HG03575 (cell line): ENCODE results near the gene ZNF689.

Experiments
- ATAC-seq: cut with Tn5 transposase; IDR thresholded peaks from one replicate; pipeline ENCODE4 v1.9.1; 2021; ENCODE audit not compliant: unreplicated experiment, insufficient number of reproducible peaks, low FRiP score; ENCODE audit errors: extremely low read depth

ZNF689 gene

GRCh38 chr16:30609926-30610839, at the start of gene ZNF689:
Gene ZNF689 (minus strand): TSS chr16:30610389. CDS start chr16:30610041, 348 bp downstream.
- ATAC-seq, result no peak

GRCh38 chr16:30658731-30659506, 48.7 kb upstream of the ZNF689 start:
- ATAC-seq, result peak; percentile 23

DNA sequence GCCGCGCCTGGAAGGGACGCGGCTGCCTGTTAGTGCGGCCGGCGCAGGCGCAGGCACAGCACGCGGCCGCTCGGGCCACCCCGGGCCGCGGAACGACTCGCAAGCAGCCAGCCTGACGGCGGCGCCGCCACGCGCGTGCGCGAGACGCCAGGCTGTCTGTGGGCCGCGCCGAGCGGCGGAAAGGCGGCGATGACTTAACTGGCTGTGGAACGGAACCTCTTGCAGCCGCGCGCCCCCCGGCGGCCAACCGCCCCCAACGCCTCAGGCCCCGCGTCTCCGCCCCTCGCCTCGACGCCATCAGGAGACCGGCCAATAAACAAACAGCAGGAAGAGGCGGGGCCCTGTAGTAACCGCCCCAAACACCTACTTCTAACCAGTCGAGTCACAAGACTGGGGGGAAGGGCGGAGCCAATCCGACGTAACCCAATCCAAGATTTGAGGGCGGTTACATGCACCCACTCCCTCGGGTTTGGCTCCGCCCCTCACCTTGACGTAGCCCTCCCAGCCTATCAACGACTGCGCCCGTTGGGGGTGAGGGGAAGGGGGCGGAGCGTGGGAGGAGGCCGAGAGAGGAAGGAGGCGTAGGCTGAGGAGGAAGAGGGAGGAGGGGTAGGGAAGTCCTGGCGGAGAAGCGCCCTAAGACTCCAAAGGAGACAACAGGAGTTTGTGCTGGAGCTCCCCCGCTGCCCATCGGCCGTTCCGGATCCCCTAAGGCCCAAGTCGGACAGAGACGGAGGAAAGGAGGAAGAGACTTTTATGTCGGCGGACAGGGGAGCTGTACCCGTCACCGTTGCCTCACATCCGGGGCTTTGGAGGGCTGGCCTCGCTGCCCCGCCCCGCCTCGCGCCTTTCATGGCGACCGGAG, 47.9 kb upstream of the ZNF689 start, which contains the start of gene FBRS:
FBRS (plus strand) TSS at position 566 of the 865 bp plus-strand sequence. CDS start 1,088 bp downstream, outside the sequence.
- ATAC-seq, result peak; percentile 48

DNA sequence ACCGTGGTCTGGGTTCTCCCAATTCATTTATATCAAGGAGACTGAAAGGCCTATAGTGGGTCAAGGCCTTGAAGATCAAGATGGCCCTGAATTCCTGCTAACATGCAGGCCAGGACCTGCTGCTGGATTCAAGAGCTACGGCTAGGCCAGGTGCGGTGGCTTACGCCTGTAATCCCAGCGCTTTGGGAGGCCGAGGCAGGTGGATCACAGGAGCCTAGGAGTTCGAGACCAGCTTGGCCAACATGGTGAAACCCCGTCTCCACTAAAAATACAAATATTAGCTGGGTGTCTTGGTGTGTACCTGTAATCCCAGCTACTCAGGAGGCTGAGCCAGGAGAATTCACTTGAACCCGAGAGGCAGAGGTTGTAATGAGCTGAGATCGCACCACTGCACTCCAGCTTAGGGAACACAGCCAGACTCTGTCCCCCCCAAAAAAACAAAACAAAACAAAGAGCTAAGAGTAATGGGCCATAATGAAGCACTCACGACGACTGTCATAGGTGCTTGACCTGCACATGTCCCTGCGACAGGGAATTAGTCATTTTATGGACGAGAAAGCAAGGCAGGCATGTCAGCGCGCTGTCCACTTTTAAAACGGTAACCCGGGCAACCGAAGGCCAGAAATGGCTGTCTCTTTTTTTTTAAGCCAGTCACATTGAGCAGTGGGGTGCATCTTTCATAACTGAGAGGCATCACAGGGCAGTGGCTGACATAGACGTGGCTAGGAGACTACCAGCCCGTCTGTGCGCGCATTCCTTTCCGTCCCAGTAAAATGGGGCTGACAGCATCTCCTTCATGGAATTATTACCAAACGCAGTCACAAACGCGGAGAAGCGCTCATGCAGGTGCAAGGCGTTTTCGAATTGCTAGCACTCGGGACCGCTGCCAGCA, 47.0 kb upstream of the ZNF689 start:
- no peak for ATAC-seq

- no peak for ATAC-seq
Observed at GRCh38 chr16:30656388-30656787, 46.2 kb upstream of the ZNF689 start.

GRCh38 chr16:30655815-30656347, 45.7 kb upstream of the ZNF689 start:
- no peak for ATAC-seq

DNA sequence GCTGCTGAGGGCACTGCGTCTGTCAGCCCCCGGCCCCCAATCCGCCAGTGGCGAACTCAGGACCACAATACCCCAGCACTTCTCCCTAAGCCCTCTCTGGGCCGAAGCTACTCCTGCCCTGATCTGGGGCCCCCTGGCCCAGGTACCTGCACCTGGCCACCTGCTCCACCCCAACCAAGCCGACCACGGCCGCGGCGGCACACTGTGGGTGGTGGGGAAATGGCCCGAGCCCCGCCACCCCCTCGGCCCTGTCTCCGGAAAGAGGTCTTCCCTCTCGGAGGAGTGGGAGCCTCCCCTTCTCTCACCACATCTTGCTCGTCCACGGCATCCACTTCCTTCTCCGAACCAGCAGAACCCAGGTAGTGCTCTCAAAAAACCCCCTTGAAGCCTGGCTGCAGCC, 44.7 kb upstream of the ZNF689 start:
- ATAC-seq, result no peak

DNA sequence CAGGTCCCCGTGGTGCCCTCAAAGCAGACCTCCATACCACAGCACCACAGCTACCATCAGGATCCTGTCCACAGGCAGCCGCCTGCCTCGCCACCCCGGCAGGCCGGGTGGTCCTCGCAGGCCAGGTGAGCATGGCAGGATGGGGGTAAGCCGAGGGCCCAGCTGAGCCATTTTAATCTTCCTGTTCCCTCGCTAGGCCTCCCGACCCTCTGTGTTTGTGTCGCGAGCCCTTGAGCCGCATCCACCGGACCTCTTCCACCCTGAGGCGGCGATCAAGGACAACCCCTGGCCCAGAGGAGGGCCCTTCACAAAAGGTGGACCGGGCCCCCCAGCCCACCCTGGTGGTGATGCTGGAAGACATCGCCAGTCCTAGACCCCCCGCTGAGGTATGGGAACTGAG, 42.5 kb upstream of the ZNF689 start:
- ATAC-seq, result no peak

GRCh38 chr16:30652005-30652296, 41.8 kb upstream of the ZNF689 start:
- no peak for ATAC-seq

DNA sequence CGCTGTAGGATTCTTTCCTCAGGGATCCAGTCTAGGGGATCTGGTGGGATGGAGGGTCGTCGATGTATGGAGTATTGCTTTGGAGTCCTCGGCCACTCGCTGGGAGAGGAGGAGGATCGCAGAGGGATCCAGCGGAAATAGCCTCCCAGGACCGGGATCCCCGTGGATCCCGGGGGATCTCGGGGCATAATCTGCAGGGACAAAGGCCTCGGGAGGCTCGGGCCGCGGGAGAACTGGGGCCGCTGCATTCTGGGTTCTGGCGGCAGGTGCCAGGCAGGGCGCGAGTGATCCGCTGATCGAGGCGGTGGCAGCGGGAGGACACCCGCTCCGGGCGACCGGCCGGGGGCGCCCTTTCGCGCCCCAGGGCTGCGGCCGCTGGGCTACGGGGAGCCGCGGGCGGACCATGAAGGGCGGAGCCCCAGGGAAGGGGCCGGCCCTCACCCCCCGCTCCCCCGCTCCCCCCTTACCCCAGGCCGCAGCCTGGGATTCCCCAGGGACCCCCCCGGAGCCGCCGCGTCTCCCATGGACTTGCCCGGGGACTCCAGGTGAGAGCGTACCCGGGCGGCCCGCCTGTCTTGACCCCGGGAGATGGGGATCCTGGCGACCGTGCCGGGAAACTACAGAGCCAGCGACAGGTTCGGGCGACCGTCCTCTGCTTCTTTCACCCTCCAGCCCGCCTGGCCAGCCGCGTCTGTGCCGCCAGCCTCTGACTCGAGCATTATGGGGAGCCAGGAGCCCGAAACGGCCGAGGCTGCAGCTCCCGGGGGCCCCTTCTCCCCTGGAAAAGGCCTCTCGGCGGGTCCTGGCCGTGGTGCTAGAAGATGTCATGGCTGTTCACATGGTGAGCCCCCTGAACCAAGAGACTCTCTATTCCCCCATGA, 41.2 kb upstream of the ZNF689 start:
- peak; percentile 6 for ATAC-seq

GRCh38 chr16:30650369-30651123, 40.4 kb upstream of the ZNF689 start, which contains the start of gene PRR14:
Gene PRR14 (plus strand): TSS chr16:30650960. CDS start chr16:30651646, 686 bp downstream.
- peak; percentile 45 for ATAC-seq

- no peak for ATAC-seq
Observed at GRCh38 chr16:30649725-30650368, 39.7 kb upstream of the ZNF689 start.

DNA sequence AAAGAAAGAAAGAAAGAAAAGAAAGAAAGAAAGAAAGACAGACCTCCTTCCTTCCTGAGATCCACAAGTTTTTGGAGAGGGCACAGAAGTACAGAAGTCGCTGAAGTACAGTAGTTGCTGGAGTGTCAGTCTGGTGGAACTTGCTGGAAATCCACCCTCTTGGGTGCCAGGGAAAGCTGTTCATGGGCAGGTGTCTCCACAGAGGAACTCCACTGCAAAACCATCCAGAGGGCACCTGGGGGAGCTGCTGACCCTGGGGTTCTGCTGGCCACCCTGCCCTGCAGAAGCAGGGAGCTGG, 37.0 kb upstream of the ZNF689 start:
- no peak for ATAC-seq

- no peak for ATAC-seq
Observed at GRCh38 chr16:30645727-30646126, 35.5 kb upstream of the ZNF689 start.

DNA sequence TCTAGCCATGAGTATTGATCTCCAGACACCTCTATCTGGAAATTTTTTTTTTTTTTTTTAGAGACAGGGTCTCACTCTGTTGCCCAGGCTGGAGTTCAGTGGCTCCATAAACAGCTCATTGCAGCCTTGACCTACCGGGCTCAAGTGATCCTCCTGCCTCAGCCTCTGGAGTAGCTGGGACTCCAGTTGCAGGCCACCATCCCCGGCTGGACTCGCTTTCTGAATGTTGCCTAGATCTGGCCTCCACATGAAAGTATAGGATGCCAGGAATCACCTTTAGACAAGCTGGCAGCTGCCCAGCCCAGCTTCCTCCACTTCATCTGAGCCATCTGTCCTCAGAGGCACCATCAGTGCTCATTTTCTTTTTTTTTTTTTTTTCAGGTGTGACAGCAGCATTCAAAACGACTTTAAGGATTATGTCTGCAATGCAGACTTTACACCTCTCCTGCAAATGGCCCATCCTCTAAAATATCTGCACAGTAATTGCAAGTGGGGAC, 34.2 kb upstream of the ZNF689 start:
- ATAC-seq, result no peak

DNA sequence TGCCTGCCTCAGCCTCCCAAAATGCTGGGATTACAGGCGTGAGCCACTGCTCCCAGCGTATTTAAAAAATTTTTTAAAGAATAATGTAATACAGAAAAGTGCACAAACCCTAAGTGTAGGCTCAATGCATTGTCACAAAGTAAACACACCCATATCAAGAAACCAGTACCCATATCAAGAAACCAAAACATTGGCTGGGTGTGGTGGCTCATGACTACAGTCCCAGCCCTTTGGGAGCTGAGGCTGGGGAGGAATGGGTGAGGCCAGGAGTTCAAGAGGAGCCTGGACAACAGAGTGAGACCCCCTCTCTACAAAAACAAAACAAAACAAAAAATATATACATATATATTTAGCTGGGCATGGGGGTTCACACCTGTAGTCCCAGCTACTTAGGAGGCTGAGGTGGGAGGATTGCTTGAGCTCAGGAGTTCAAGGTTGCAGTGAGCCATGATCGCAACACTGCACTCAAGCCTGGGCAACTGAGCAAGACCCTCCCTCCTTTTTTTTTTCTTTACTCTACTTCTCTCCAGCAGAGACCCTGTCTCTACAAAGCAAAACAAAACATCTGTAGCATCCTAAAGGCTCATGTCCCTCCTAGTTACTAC, 31.3 kb upstream of the ZNF689 start:
- ATAC-seq, result no peak
